T-cell (primary cell): ENCODE data around the gene RAB11B. TPM values are rescaled to one million over a fixed set of nuclear protein-coding genes. Genes with fewer than 3 reads are reported as not detected.

ENCODE experiments used
- ATAC-seq, 4 experiments: fragments of 200-7000 bp in 3 of 4; fragments of 150-1000 bp in 1 of 4; cut with Tn5 transposase; replicated peaks in 1 of 4; 1 replicate in 3 of 4; 2 replicates in 1 of 4; pipeline ENCODE4 v1.10.0; 2021; ENCODE audit warnings: moderate library complexity in 3 of 4, mild to moderate bottlenecking in 2 of 4, moderate number of reproducible peaks in 1 of 4
- CTCF ChIA-PET, 2 donors: fragments of 300-600 bp; sonication (Branson Sonifier 250); formaldehyde crosslinking; loops; one replicate each; lab custom pipeline; 2022; ENCODE audit warnings: antibody characterized with exemption in 2 of 2; lab: Charles Lee
- POLR2A ChIA-PET, 2 donors: fragments of 300-600 bp; sonication (Branson Sonifier 250); formaldehyde crosslinking; loops; one replicate each; lab custom pipeline; 2022; ENCODE audit warnings: antibody characterized with exemption in 2 of 2; lab: Charles Lee
- DNase-seq, 35 experiments: peaks; one replicate each; pipeline versions ENCODE4 v3.0.0 to v3.0.0-alpha.2; 2013 to 2023
- H3K27ac ChIP-seq: one replicate; pipeline ENCODE4 v1.5.1; 2013; ENCODE audit warnings: low read length
- H3K27me3 ChIP-seq, 2 experiments: replicated peaks in 1 of 2; 1 replicate in 1 of 2; 2 replicates in 1 of 2; pipeline versions ENCODE4 v1.6.1 to v1.7.0; 2013; ENCODE audit warnings: low read length in 1 of 2, mixed read lengths in 1 of 2; ENCODE audit not compliant: control insufficient read depth in 2 of 2, insufficient read depth in 2 of 2; ENCODE audit errors: extremely low read depth in 1 of 2
- H3K36me3 ChIP-seq, 2 donors: 1 replicate in 1 of 2; 2 replicates in 1 of 2; pipeline versions ENCODE4 v1.6.1 to v1.7.0; 2013; ENCODE audit warnings: low read length in 1 of 2; ENCODE audit not compliant: control insufficient read depth in 2 of 2, insufficient read depth in 1 of 2; ENCODE audit errors: extremely low read depth in 1 of 2
- H3K4me1 ChIP-seq, 2 experiments: 1 replicate in 1 of 2; 2 replicates in 1 of 2; pipeline versions ENCODE4 v1.6.1 to v1.7.0; 2013; ENCODE audit warnings: low read length in 2 of 2, mixed read lengths in 1 of 2; ENCODE audit not compliant: insufficient read depth in 2 of 2, control insufficient read depth in 1 of 2; ENCODE audit errors: extremely low read depth in 1 of 2
- H3K4me3 ChIP-seq, 2 donors: 1 replicate in 1 of 2; 2 replicates in 1 of 2; pipeline versions ENCODE4 v1.5.1 to v1.7.0; 2013; ENCODE audit warnings: mild to moderate bottlenecking in 2 of 2, low read length in 1 of 2, moderate library complexity in 1 of 2; ENCODE audit not compliant: control insufficient read depth in 1 of 2; ENCODE audit errors: extremely low read depth in 1 of 2
- H3K9me3 ChIP-seq: 2 replicates; pipeline ENCODE4 v1.7.0; 2013
- H3K27ac Mint-ChIP-seq, 2 donors: one replicate each; pipeline ENCODE4 v1.8.0; 2020 to 2021; ENCODE audit warnings: mild to moderate bottlenecking in 2 of 2, mixed read lengths in 2 of 2
- H3K27me3 Mint-ChIP-seq, 2 donors: one replicate each; pipeline ENCODE4 v1.8.0; 2021 to 2022; ENCODE audit warnings: mixed read lengths in 2 of 2
- H3K36me3 Mint-ChIP-seq: one replicate; pipeline ENCODE4 v1.8.0; 2021; ENCODE audit warnings: mixed read lengths
- H3K4me1 Mint-ChIP-seq, 3 donors: one replicate each; pipeline ENCODE4 v1.8.0; 2020 to 2022; ENCODE audit warnings: mixed read lengths in 3 of 3, mild to moderate bottlenecking in 1 of 3
- H3K4me3 Mint-ChIP-seq, 3 donors: one replicate each; pipeline ENCODE4 v1.8.0; 2020 to 2022; ENCODE audit warnings: mild to moderate bottlenecking in 3 of 3, mixed read lengths in 3 of 3, moderate library complexity in 3 of 3
- H3K9me3 Mint-ChIP-seq, 3 donors: one replicate each; pipeline ENCODE4 v1.8.0; 2020 to 2022; ENCODE audit warnings: mixed read lengths in 3 of 3
- WGBS: methylation state at CpG from one replicate; pipeline ENCODE4 v1.1.5; 2013; ENCODE audit warnings: missing lambda C conversion rate; ENCODE audit not compliant: insufficient coverage; 5-methylcytosine and 5-hydroxymethylcytosine counted together
- total RNA-seq, 35 experiments: library from RNA in 6 of 35; stranded (reverse) in 6 of 35; fragments of 120-200 nt in 1 of 35; gene quantifications; one replicate each; pipeline versions ENCODE4 v1.2.1 to v1.2.4 and lab custom pipeline; 2013 to 2026

The RAB11B gene
- total RNA-seq, 5 donors from 2014 or later (not counting 1 experiment from before 2014, with no cell fraction given): 87.5 to 125 (median 116) TPM

DNA sequence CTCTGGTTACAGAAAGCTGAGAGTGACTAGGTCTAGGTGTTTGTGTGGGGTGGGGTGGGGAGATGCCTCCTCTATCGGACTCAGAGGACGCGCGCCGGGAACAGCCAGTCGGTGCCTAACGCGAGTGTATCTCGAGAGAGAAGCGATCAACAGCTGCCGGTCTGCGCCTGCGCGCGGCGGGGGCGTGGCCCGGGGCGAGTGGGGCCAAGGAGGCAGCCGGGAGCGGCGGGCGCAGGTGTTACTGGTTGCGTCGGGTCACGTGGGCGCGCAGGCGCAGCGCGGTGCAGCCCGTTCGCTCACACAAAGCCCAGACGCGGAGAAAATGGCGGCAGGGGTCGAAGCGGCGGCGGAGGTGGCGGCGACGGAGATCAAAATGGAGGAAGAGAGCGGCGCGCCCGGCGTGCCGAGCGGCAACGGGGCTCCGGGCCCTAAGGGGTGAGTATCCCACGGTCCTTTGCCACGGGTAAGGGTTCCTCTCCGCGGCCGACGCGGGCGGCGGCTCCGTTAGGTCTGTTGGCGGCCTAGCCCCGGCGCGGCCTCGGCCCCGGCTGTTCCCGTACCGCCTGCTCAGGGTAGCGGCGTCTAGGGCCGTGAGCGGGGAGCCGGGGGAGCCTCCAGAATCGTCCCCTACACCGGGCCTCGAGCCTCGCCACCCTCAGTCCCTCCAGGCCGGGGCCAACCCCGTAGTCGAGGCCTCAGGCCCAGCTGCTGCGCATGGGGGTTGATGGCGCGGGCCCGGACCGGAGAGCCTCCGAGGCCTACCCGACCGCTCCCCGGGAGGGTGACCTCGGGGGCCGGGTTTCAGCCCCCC lies 54.7 kb downstream of the RAB11B start, which contains the start of gene HNRNPM:
Gene HNRNPM (plus strand): TSS at position 299 of the 811 bp plus-strand sequence. CDS start 24 bp downstream, at position 323.
- Mint-ChIP-seq H3K9me3 (no peaks in the 10 kb centered on the region), H3K27ac (peak within 1 kb of the TSS; percentile 96), H3K36me3 (peaks cover 21% of the 10 kb centered on the region), H3K4me3 (peak within 1 kb of the TSS; percentile 94 to 99 (median 98)), H3K27me3 (no peaks in the 10 kb centered on the region), H3K4me1 (peaks cover 41 to 47% (median 45%) of the 10 kb centered on the region in 3 donors)
- Histone ChIP-seq H3K27me3 (no peaks in the 10 kb centered on the region), H3K27ac (peak within 1 kb of the TSS; percentile 87), H3K36me3 (peaks cover 0 to 17% of the 10 kb centered on the region in 2 donors), H3K9me3 (no peaks in the 10 kb centered on the region), H3K4me3 (peak within 1 kb of the TSS; percentile 87 to 97), H3K4me1 (peaks cover 30 to 47% of the 10 kb centered on the region in 2 experiments)
- ChIA-PET POLR2A (no interaction called here), CTCF (interaction anchor here (0.5 to 1.6 kb wide), 4 partner anchors 11 to 95 kb away, joined by 3 to 14 read pairs (median 7); partner anchors contain the start of gene MARCHF2 (in 1 of the 2))
- DNase-seq (peak; percentile 99 to 100 (median 100)), ATAC-seq (peak; percentile 90 to 95 (median 94))
- whole genome bisulfite sequencing: under 1% methylated on average over 88 of the region's 93 CpGs

- peaks cover 21% of the 10 kb centered on the region for H3K36me3 Mint-ChIP-seq
- Histone ChIP-seq H3K9me3 (no peaks in the 10 kb centered on the region), H3K27me3 (no peaks in the 10 kb centered on the region), H3K27ac (peak overlapping the region; percentile 87), H3K36me3 (peaks cover 0 to 17% of the 10 kb centered on the region in 2 donors), H3K4me1 (peaks cover 33 to 53% of the 10 kb centered on the region in 2 experiments), H3K4me3 (peak overlapping the region; percentile 87 to 97)
- H3K4me3 Mint-ChIP-seq: peak overlapping the region; percentile 92 to 98 (median 94)
- CTCF ChIA-PET: interaction anchor here in 1 of 2 donors (0.5 to 2.3 kb wide), 2 partner anchors 32 to 80 kb away, joined by 4 to 6 read pairs; partner anchors contain the start of gene MARCHF2
- ATAC-seq: peak; percentile 2 to 15 (median 8)
- peak overlapping the region; percentile 81 to 86 for H3K27ac Mint-ChIP-seq
- H3K27me3 Mint-ChIP-seq: no peaks in the 10 kb centered on the region
- H3K9me3 Mint-ChIP-seq: no peaks in the 10 kb centered on the region
- peaks cover 46 to 52% (median 50%) of the 10 kb centered on the region in 3 donors for H3K4me1 Mint-ChIP-seq
- POLR2A ChIA-PET: interaction anchor here (0.6 to 1.6 kb wide), 2 partner anchors 10 to 130 kb away, joined by 5 read pairs; no protein-coding TSS in a partner anchor
- under 1% methylated on average over 28 of the region's 45 CpGs for WGBS
- peak in 29 of 35 experiments; percentile 1 to 51 (median 15) for DNase-seq
Observed at GRCh38 chr19:8445488-8446001, 55.4 kb downstream of the RAB11B start.

DNA sequence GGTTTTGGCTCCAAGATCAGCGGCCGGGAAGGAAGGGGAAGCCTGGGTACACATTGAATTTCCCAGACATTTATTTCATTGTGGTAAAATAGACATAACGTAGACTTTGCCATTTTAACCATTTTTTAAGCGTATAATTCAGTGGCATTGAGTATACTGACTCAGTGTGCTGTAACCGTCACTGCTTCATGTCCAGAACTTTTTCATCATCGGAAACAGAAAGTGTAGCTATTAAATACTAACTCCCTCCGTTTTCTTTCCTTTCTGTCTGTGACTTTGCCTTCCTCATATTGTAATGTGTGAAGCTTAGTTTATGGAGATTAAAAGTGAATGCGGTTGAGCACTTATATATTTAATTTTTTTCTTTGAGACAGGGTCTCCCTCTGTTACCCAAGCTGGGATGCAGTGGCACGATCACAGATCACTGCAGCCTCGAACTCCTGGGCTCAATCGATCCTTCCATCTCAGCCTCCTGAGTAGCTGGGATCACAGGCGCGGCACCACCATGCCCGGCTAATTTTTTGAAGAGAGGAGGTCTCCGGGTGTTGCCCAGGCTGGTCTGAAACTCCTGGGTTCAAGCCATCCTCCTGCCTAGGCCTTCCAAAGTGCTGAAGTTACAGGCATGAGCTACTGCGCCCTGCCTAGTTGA lies 56.0 kb downstream of the RAB11B start:
- ATAC-seq: no peak
- H3K9me3 Mint-ChIP-seq: no peaks in the 10 kb centered on the region
- 44% methylated on average over 9 of the region's 16 CpGs for WGBS
- peak overlapping the region; percentile 87 to 97 for H3K4me3 ChIP-seq
- H3K27me3 ChIP-seq: no peaks in the 10 kb centered on the region
- peak overlapping the region; percentile 87 for H3K27ac ChIP-seq
- POLR2A ChIA-PET: interaction anchor here (0.6 to 1.6 kb wide), 5 partner anchors 10 to 1096 kb away, joined by 4 to 6 read pairs (median 5); no protein-coding TSS in a partner anchor
- CTCF ChIA-PET: interaction anchor here in 1 of 2 donors (0.5 to 2.3 kb wide), 3 partner anchors 33 to 123 kb away, joined by 3 to 6 read pairs (median 4); partner anchors contain the start of gene MARCHF2
- peaks cover 51 to 57% (median 55%) of the 10 kb centered on the region in 3 donors for H3K4me1 Mint-ChIP-seq
- peak overlapping the region; percentile 81 to 86 for H3K27ac Mint-ChIP-seq
- H3K36me3 ChIP-seq: peaks cover 0 to 17% of the 10 kb centered on the region in 2 donors
- no peak for DNase-seq
- peaks cover 21% of the 10 kb centered on the region for H3K36me3 Mint-ChIP-seq
- no peaks in the 10 kb centered on the region for H3K9me3 ChIP-seq
- peak overlapping the region; percentile 92 to 98 (median 94) for H3K4me3 Mint-ChIP-seq
- peaks cover 33 to 58% of the 10 kb centered on the region in 2 experiments for H3K4me1 ChIP-seq
- no peaks in the 10 kb centered on the region for H3K27me3 Mint-ChIP-seq

DNA sequence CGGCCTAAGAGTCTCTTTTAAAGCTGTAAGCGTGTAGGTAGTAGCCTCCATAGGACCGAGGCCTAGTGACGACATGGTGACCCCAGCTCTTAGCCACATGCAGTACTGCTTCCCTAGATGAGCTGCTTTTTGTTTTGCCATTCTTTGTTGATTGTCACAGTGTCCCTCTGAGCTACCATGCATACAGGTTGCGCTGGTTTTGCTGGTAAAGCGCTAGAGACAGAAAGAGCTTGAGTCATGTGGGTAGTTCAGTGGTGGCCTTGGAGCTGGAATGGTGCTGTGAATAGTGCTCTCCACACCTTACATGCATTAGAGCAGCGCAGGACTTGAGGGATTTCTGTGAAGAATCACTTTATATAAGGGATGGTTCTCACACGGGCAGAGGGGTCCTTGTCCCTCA lies 59.7 kb downstream of the RAB11B start:
- Histone ChIP-seq H3K9me3 (no peaks in the 10 kb centered on the region), H3K36me3 (peaks cover 0 to 28% of the 10 kb centered on the region in 2 donors), H3K4me1 (peaks cover 45 to 76% of the 10 kb centered on the region in 2 experiments), H3K27me3 (no peaks in the 10 kb centered on the region), H3K4me3 (no peak overlapping the region), H3K27ac (no peak overlapping the region)
- CTCF ChIA-PET: no interaction called here
- H3K4me1 Mint-ChIP-seq: peaks cover 80 to 87% (median 82%) of the 10 kb centered on the region in 3 donors
- ATAC-seq: no peak
- H3K9me3 Mint-ChIP-seq: no peaks in the 10 kb centered on the region
- H3K36me3 Mint-ChIP-seq: peaks cover 28% of the 10 kb centered on the region
- 86% methylated on average over 3 of the region's 8 CpGs for WGBS
- POLR2A ChIA-PET: interaction anchor here in 1 of 2 donors (0.7 kb wide), 1 partner anchor 10 kb away, joined by 3 read pairs; no protein-coding TSS in a partner anchor
- H3K4me3 Mint-ChIP-seq: peak overlapping the region in 1 of 3 donors; percentile 65
- no peak overlapping the region for H3K27ac Mint-ChIP-seq
- no peak for DNase-seq
- H3K27me3 Mint-ChIP-seq: no peaks in the 10 kb centered on the region

- no peaks in the 10 kb centered on the region for H3K27me3 Mint-ChIP-seq
- H3K27ac Mint-ChIP-seq: peak overlapping the region; percentile 55 to 70
- no peak for DNase-seq
- H3K9me3 ChIP-seq: no peaks in the 10 kb centered on the region
- peaks cover 0 to 38% of the 10 kb centered on the region in 2 donors for H3K36me3 ChIP-seq
- ATAC-seq: no peak
- H3K27ac ChIP-seq: no peak overlapping the region
- ChIA-PET POLR2A (interaction anchor here in 1 of 2 donors (0.6 to 1.1 kb wide), 2 partner anchors 100 to 118 kb away, joined by 4 to 5 read pairs; no protein-coding TSS in a partner anchor), CTCF (interaction anchor here in 1 of 2 donors (0.5 kb wide), 1 partner anchor 59 kb away, joined by 4 read pairs; no protein-coding TSS in a partner anchor)
- no peak overlapping the region for H3K4me3 ChIP-seq
- WGBS: 77% methylated on average over 2 of the region's 6 CpGs
- no peaks in the 10 kb centered on the region for H3K9me3 Mint-ChIP-seq
- peaks cover 89 to 92% (median 89%) of the 10 kb centered on the region in 3 donors for H3K4me1 Mint-ChIP-seq
- H3K27me3 ChIP-seq: no peaks in the 10 kb centered on the region
- H3K4me3 Mint-ChIP-seq: peak overlapping the region; percentile 21 to 65 (median 31)
- H3K4me1 ChIP-seq: peaks cover 40 to 71% of the 10 kb centered on the region in 2 experiments
- peaks cover 29% of the 10 kb centered on the region for H3K36me3 Mint-ChIP-seq
Observed at GRCh38 chr19:8451377-8451776, 61.2 kb downstream of the RAB11B start.
